Erythroblast (primary cell): ENCODE data around the gene ABO.

Experiments used
- GATA1 ChIP-seq: IDR thresholded peaks from 2 replicates; pipeline ENCODE4 v1.6.1; 2011; ENCODE audit warnings: low read depth, mild to moderate bottlenecking, control low read depth, low read length, moderate library complexity
- POLR2A ChIP-seq: IDR thresholded peaks from 2 replicates; pipeline ENCODE4 v1.6.1; 2011; ENCODE audit warnings: mild to moderate bottlenecking, low read length

DNA sequence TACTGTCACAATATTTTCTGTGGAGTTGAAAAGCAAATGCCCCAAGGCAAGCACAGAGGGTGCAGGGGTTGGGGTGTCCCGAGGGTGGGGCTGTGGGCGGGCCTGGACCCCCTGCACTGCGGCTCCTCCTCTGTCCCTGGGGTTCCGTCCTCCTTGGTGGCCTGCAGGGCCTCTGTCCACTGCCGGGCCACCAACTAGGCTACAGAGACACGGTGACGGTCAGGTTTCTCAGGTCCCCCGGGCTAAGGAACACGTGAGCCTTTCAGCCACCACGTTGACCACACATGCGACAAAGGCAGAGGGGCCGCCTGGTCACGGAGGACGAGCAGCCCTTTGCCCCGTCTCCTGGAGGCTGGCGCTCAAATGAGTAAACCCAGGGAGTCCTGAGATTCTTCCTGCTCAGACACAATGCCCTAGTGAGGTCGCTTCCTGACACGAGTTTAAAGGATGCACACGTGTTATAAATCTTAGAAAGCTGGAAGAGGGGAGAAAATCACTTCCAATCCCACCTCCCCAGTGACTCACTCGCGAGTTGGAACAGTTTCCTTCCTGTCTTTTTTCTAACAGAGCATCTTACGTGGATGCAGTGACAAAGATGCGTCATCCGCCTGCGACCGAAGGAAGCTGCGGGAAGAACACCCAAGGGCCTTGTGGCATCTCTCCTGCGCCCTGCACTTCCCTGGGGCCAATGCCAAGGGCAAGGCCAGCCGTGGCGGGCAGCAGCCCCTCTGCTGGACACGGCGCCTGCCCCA is 41.1 kb downstream of the ABO start:
- TF ChIP-seq POLR2A (no peak), GATA1 (no peak)
